OCI-LY3 (cell line): ENCODE results near the gene TDRD7.

Experiments
- EZH2phosphoT487 ChIP-seq: fragments of 200-600 bp; shearing (Covaris generic); IDR thresholded peaks from 2 replicates; pipeline ENCODE4 v1.6.1; 2018; ENCODE audit warnings: antibody characterized with exemption, mixed run types, low read depth
- TF ChIP-seq, protein P1 (sequence below): fragments of 200-600, 300-600 bp; sonication (generic); IDR thresholded peaks from 2 replicates; pipeline ENCODE4 v1.5.1; 2014; ENCODE audit warnings: antibody characterized with exemption, low read length, low read depth

DNA sequence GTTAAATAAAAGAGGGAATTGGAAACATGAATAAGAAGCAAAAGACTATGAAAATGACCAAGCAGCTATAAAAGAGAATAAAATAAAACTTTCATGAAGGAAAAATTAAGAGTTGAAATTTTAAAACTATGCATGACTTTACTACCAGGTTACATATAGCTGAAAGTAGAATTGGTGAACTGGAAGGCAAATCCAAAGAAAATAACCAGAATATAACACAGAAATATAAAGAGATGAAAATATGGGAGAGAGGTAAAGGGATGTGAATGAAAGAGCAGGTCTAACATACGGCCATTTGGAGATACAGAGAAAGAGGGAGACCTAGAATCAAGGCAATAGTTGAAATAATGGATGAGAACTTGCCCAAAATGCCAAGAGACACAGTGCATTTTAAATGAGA lies 42.9 kb upstream of the TDRD7 start:
- TF ChIP-seq, protein P1, sequence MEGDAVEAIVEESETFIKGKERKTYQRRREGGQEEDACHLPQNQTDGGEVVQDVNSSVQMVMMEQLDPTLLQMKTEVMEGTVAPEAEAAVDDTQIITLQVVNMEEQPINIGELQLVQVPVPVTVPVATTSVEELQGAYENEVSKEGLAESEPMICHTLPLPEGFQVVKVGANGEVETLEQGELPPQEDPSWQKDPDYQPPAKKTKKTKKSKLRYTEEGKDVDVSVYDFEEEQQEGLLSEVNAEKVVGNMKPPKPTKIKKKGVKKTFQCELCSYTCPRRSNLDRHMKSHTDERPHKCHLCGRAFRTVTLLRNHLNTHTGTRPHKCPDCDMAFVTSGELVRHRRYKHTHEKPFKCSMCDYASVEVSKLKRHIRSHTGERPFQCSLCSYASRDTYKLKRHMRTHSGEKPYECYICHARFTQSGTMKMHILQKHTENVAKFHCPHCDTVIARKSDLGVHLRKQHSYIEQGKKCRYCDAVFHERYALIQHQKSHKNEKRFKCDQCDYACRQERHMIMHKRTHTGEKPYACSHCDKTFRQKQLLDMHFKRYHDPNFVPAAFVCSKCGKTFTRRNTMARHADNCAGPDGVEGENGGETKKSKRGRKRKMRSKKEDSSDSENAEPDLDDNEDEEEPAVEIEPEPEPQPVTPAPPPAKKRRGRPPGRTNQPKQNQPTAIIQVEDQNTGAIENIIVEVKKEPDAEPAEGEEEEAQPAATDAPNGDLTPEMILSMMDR: no peak
- no peak for TF ChIP-seq EZH2phosphoT487
